Measurements from ENCODE around the gene ARHGAP9. TPM values are rescaled to one million over a fixed set of nuclear protein-coding genes. Genes with fewer than 3 reads are reported as not detected.

Gene ARHGAP9
- total RNA-seq, 2 experiments from 2014 or later: 354 to 370 TPM

DNA sequence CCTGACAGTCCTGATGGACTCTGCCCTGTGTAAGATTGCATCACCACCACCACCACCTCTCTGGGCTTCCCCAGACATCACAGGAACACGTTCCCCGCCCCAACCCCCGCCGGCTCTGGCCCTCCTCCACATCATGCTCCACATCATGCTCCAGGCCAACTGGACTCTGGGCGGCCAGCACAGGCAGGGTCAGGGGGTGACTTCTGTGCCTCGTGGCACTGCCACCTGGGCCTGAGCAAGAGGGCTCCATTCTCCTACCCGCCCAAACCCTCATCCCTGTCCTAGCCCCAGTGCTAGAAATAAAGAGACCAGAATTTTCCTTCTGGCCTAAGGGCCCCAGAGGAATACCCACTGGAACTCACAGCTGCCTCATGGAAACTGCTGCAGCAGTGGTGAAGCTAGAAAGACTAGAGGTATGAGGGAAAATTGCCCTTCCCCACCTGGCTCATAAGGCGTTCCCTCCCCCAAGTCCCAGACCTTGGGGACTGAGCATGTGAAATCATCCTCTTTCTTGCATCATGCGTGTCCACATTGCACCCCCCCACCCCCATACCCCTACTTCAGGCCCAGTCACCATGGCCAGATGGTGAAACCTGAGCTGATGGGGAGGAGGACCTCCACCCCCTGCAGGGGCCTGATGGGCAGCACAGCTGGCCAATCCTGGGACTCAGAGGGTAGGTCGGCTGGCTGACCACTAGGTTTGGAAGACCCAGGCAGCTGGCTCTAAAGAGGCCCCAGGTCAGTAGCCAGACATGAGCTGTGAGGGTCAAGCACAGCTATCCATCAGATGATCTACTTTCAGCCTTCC lies 24.9 kb downstream of the ARHGAP9 start, which contains the start of gene INHBE:
Gene INHBE (plus strand): TSS at position 742 of the 808 bp plus-strand sequence. CDS start 230 bp downstream, outside the sequence.
- Mint-ChIP-seq H3K36me3 (ENCODE audit: low read depth) (peaks cover 8% of the 10 kb centered on the region), H3K4me1 (ENCODE audit: low read depth) (peaks cover 21% of the 10 kb centered on the region), H3K9me3 (no peaks in the 10 kb centered on the region), H3K27ac (no peak within 1 kb of the TSS), H3K27me3 (peaks cover 6% of the 10 kb centered on the region), H3K4me3 (no peak within 1 kb of the TSS)
- Histone ChIP-seq H3K27ac (ENCODE audit: low read depth in 1 of 2, low read length in 2 of 2) (no peak within 1 kb of the TSS), H3K36me3 (ENCODE audit: insufficient read depth, low read length) (no peaks in the 10 kb centered on the region), H3K4me1 (ENCODE audit: insufficient read depth, low read length) (peaks cover 26% of the 10 kb centered on the region), H3K9me3 (ENCODE audit: control insufficient read depth in 1 of 2, insufficient read depth in 1 of 2, low read length in 2 of 2) (no peaks in the 10 kb centered on the region), H3K27me3 (ENCODE audit: control insufficient read depth in 1 of 2, insufficient read depth in 2 of 2, low read length in 2 of 2) (peaks cover 0 to 4% of the 10 kb centered on the region in 2 experiments), H3K4me3 (ENCODE audit: low read length) (no peak within 1 kb of the TSS)
- no peak for DNase-seq
- POLR2A ChIA-PET: interaction anchor here (0.8 to 1.1 kb wide), 2 partner anchors 23 to 25 kb away, joined by 3 to 4 read pairs; no protein-coding TSS in a partner anchor
- CTCF ChIA-PET: interaction anchor here (1.0 to 1.3 kb wide), 2 partner anchors 32 to 178 kb away, joined by 3 to 5 read pairs; partner anchors contain the start of gene B4GALNT1
- intact Hi-C loops (cut with DNase I, micrococcal nuclease): loop anchor here (2.0 to 10.0 kb wide), 3 partner anchors 20 to 190 kb away; partner anchors contain the start of gene INHBC (in 1 of the 2)
- ATAC-seq (ENCODE audit: poor library complexity): no peak
- TF ChIP-seq, protein P1, sequence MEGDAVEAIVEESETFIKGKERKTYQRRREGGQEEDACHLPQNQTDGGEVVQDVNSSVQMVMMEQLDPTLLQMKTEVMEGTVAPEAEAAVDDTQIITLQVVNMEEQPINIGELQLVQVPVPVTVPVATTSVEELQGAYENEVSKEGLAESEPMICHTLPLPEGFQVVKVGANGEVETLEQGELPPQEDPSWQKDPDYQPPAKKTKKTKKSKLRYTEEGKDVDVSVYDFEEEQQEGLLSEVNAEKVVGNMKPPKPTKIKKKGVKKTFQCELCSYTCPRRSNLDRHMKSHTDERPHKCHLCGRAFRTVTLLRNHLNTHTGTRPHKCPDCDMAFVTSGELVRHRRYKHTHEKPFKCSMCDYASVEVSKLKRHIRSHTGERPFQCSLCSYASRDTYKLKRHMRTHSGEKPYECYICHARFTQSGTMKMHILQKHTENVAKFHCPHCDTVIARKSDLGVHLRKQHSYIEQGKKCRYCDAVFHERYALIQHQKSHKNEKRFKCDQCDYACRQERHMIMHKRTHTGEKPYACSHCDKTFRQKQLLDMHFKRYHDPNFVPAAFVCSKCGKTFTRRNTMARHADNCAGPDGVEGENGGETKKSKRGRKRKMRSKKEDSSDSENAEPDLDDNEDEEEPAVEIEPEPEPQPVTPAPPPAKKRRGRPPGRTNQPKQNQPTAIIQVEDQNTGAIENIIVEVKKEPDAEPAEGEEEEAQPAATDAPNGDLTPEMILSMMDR (IDR thresholded peaks at IDR 0.05): no peak

DNA sequence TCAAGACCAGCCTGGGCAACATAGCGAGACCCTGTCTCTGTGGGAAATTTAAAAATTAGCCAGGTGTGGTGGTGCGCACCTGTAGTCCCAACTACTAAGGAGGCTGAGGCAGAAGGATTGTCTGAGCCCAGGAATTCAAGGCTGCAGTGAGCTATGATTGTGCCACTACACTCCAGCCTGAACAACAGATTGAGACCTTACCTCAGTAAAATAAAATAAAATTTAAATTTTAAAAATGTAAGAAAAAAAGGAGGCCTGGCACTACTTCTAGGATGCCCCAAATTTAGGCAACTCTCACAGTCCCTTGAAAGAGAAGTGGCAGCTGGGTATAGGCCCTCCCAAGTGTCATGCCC lies 25.5 kb downstream of the ARHGAP9 start:
- TF ChIP-seq, protein P1 (IDR thresholded peaks at IDR 0.05): no peak
- H3K27ac Mint-ChIP-seq: no peak overlapping the region
- peaks cover 4% of the 10 kb centered on the region for H3K27me3 Mint-ChIP-seq
- POLR2A ChIA-PET: no interaction called here
- no peak overlapping the region for H3K4me3 Mint-ChIP-seq
- H3K4me3 ChIP-seq (ENCODE audit: low read length): no peak overlapping the region
- no peak for DNase-seq
- H3K27ac ChIP-seq (ENCODE audit: low read depth in 1 of 2, low read length in 2 of 2): no peak overlapping the region
- H3K4me1 Mint-ChIP-seq (ENCODE audit: low read depth): peaks cover 16% of the 10 kb centered on the region
- no peak for ATAC-seq (ENCODE audit: poor library complexity)
- no peaks in the 10 kb centered on the region for H3K9me3 ChIP-seq (ENCODE audit: control insufficient read depth in 1 of 2, insufficient read depth in 1 of 2, low read length in 2 of 2)
- H3K27me3 ChIP-seq (ENCODE audit: control insufficient read depth in 1 of 2, insufficient read depth in 2 of 2, low read length in 2 of 2): peaks cover 0 to 4% of the 10 kb centered on the region in 2 experiments
- CTCF ChIA-PET: no interaction called here
- intact Hi-C loops (cut with DNase I, micrococcal nuclease): loop anchor here (2.0 to 10.0 kb wide), 3 partner anchors 19 to 189 kb away; partner anchors contain the start of gene INHBC (in 1 of the 2)
- peaks cover 20% of the 10 kb centered on the region for H3K4me1 ChIP-seq (ENCODE audit: insufficient read depth, low read length)
- H3K36me3 Mint-ChIP-seq (ENCODE audit: low read depth): peaks cover 2% of the 10 kb centered on the region
- H3K9me3 Mint-ChIP-seq: no peaks in the 10 kb centered on the region
- no peaks in the 10 kb centered on the region for H3K36me3 ChIP-seq (ENCODE audit: insufficient read depth, low read length)

DNA sequence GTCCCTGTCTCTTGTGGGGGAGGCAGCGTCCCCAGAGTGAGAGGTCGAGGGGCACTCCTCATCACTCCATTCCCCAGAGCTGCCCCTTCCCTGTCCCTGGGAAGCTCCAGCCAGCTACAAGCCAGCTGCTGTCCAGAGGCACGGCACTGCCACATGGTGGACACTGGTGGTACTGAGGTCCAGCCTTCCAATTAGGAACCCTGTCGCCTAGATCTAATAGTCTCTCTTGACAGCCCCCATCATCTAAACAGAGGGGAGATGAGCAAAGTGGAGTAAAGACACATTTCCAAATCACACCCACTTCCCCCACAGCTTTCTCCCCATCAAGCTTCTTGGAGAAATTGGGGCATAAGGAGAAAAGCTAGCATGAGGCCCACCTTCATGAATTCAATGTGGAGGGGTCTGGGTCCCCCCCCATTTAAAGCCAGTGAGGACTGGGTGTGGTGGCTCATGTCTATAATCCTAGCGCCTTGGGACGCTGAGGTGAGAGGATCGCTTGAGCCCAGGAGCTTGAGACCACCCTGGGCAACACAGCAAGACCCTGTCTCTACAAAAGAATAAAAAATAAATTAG lies 26.6 kb downstream of the ARHGAP9 start:
- Histone ChIP-seq H3K4me3 (ENCODE audit: low read length) (no peak overlapping the region), H3K9me3 (ENCODE audit: control insufficient read depth in 1 of 2, insufficient read depth in 1 of 2, low read length in 2 of 2) (no peaks in the 10 kb centered on the region), H3K4me1 (ENCODE audit: insufficient read depth, low read length) (peaks cover 10% of the 10 kb centered on the region), H3K27ac (ENCODE audit: low read depth in 1 of 2, low read length in 2 of 2) (no peak overlapping the region), H3K27me3 (ENCODE audit: control insufficient read depth in 1 of 2, insufficient read depth in 2 of 2, low read length in 2 of 2) (peaks cover 0 to 4% of the 10 kb centered on the region in 2 experiments), H3K36me3 (ENCODE audit: insufficient read depth, low read length) (no peaks in the 10 kb centered on the region)
- Mint-ChIP-seq H3K36me3 (ENCODE audit: low read depth) (no peaks in the 10 kb centered on the region), H3K4me3 (no peak overlapping the region), H3K9me3 (no peaks in the 10 kb centered on the region), H3K4me1 (ENCODE audit: low read depth) (peaks cover 5% of the 10 kb centered on the region), H3K27me3 (no peaks in the 10 kb centered on the region), H3K27ac (no peak overlapping the region)
- intact Hi-C loops (cut with DNase I, micrococcal nuclease): loop anchor here (1.0 to 10.0 kb wide), 3 partner anchors 141 to 189 kb away; no protein-coding TSS in a partner anchor
- CTCF ChIA-PET: interaction anchor here (0.5 to 1.6 kb wide), 9 partner anchors 9 to 258 kb away, joined by 3 to 5 read pairs (median 4); no protein-coding TSS in a partner anchor
- DNase-seq (peak in 8 of 14 experiments; percentile 32 to 72 (median 45)), ATAC-seq (ENCODE audit: poor library complexity) (peak; percentile 59)
- TF ChIP-seq, protein P1 (IDR thresholded peaks at IDR 0.05): peak; percentile 55
- POLR2A ChIA-PET: interaction anchor here (0.9 to 1.7 kb wide), 2 partner anchors 9 to 23 kb away, joined by 3 to 7 read pairs; no protein-coding TSS in a partner anchor
